Measurements from ENCODE around the gene NREP.
A peak's percentile ranks its signal among the peaks of the same experiment; 100 is the strongest.

The NREP gene

DNA sequence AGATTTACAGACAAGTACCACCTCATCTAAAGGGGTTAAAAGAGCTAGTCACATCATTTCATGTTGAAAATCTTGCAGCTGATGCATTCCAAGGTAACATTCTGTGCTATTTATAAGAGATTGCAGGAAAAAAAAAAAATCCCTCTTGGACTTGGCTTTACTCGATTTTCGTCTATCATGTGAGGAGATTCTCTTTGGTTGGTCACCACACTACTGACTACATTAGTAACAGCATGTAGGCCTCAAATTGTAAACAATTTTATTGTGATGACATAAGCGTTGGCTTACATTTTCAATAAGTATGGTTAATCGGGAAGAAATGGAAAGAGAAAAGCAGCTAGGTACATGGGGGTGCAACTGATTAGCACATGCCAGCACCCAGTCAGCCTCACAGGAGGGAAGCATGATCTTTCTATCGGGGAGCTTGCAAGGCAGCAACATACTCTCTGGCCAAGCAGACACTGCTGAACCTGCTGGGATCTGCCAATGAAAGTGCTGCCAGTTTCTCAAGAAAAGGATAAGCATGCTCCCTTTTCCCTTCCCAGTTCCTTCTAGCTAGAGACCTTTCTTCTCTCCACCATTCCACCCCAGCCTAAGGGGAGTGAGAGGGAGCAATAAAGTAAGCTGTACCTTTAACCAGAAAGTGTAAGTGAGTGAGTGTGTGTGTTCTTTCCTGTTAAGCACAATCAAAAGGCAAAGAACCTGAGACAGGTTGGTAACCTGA, 7.5 kb downstream of the NREP start:
- no peak overlapping the region for H3K4me3 ChIP-seq (ENCODE audit: control insufficient read depth, low read depth, low read length)
- no peak for TF ChIP-seq CTCF (conservative IDR thresholded peaks at IDR 0.05; ENCODE audit: control insufficient read depth, insufficient read depth, low read depth, low read length)

DNA sequence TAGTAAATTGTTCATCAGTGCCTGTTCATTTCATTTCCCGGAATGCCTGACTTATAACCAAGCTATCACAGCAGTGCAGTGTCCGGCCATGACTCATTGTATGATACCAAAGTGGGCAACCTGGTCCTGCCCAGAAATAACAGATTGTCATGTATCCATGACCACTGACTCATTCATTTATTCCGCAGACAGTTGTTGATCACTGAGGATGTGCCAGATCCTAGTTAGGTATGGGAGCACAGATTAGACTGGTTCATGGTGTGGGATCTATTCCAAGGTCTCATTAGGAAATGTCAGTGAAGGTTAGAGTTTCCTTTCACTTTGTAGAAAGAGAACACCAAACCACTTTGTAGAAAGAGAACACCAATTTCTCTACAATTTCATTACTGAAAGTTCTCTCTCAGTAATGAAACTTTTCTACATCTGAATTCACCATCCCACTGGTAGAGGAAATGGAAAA, 8.7 kb downstream of the NREP start:
- TF ChIP-seq CTCF (conservative IDR thresholded peaks at IDR 0.05; ENCODE audit: control insufficient read depth, insufficient read depth, low read depth, low read length): no peak
- DNase-seq (ENCODE audit: low read depth): peak; percentile 96

More for the DNA sequence above, 7.5 kb downstream of the NREP start:
- DNase-seq (ENCODE audit: low read depth): peak; percentile 45

GRCh38 chr5:111747337-111747736, 9.7 kb downstream of the NREP start:
- no peak for TF ChIP-seq CTCF (conservative IDR thresholded peaks at IDR 0.05; ENCODE audit: control insufficient read depth, insufficient read depth, low read depth, low read length)
- no peak overlapping the region for H3K4me3 ChIP-seq (ENCODE audit: control insufficient read depth, low read depth, low read length)
- peak; percentile 76 for DNase-seq (ENCODE audit: low read depth)

More for the DNA sequence above, 8.7 kb downstream of the NREP start:
- H3K4me3 ChIP-seq (ENCODE audit: control insufficient read depth, low read depth, low read length): no peak overlapping the region

DNA sequence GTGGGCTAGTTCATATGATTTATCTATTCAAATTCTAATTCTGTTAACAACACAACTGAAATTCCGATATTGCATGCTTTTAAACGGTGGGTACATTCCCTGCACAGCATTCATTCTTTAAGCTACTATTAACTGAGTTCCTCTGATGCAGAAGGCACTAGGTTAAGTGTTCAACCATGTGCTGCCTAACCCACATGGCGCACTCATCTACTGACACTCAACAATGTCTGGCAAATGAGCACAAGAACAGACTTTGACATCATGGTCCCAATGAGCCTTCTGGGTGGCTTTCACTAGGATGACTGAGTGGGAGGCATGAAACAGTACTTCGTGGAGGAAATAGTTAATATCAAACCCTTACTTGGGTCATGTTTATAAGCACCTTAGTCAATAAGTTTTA, 10.2 kb downstream of the NREP start:
- no peak overlapping the region for H3K4me3 ChIP-seq (ENCODE audit: control insufficient read depth, low read depth, low read length)
- no peak for TF ChIP-seq CTCF (conservative IDR thresholded peaks at IDR 0.05; ENCODE audit: control insufficient read depth, insufficient read depth, low read depth, low read length)
- DNase-seq (ENCODE audit: low read depth): no peak

DNA sequence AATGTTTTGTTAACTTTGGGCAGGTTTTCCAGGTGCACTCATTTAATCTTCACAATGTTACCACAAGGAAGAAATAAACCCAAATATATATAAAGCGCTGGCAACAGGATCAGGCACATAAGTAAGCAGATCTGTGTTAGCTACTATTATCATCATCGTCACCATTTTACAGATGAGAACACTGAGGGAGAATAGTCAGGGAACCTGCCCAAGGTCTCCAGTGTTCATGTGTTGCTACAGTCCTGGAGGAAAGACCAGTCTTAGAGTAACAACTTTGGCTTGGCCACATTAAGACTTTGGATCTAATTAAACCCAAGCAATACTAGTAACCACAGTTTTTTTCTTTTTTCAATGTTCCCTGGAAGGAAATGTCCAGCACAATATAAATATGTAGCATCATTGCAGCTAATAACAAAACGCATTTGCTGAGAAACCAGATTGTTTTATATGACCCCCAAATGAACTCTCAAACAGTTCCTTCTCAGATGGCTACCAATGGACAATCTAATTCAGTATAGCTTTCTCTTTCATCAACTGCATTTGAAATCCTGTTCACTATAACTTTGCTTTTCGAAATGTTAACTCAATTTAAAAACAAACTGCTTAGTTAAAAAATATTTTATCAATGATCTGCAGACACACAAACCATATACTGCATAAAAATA, 11.8 kb downstream of the NREP start:
- no peak overlapping the region for H3K4me3 ChIP-seq (ENCODE audit: control insufficient read depth, low read depth, low read length)
- no peak for TF ChIP-seq CTCF (conservative IDR thresholded peaks at IDR 0.05; ENCODE audit: control insufficient read depth, insufficient read depth, low read depth, low read length)

DNA sequence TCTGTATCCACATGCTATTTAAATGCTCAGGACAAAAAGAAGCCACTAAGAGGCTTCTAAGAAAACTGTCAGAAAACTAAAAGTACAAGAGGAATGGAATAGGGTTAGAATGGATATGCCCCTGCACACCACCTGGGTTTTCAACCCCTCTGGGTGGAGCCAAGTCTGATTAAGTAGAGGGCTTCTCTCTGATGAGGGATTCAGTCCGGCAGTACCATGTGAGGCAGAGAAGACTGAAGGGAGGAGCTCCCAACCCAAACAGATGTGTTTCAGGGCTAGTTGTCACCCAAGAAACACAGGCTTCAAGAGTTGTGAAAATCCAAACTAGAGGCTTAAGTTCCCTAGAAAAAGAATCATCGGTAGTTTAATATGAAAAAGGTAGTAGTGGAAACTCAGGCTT, 12.5 kb downstream of the NREP start:
- DNase-seq (ENCODE audit: low read depth): no peak
- no peak for TF ChIP-seq CTCF (conservative IDR thresholded peaks at IDR 0.05; ENCODE audit: control insufficient read depth, insufficient read depth, low read depth, low read length)

More for the DNA sequence above, 11.8 kb downstream of the NREP start:
- DNase-seq (ENCODE audit: low read depth): no peak

More for the DNA sequence above, 12.5 kb downstream of the NREP start:
- no peak overlapping the region for H3K4me3 ChIP-seq (ENCODE audit: control insufficient read depth, low read depth, low read length)
